ENCODE measurements around the gene STRN.

STRN gene

DNA sequence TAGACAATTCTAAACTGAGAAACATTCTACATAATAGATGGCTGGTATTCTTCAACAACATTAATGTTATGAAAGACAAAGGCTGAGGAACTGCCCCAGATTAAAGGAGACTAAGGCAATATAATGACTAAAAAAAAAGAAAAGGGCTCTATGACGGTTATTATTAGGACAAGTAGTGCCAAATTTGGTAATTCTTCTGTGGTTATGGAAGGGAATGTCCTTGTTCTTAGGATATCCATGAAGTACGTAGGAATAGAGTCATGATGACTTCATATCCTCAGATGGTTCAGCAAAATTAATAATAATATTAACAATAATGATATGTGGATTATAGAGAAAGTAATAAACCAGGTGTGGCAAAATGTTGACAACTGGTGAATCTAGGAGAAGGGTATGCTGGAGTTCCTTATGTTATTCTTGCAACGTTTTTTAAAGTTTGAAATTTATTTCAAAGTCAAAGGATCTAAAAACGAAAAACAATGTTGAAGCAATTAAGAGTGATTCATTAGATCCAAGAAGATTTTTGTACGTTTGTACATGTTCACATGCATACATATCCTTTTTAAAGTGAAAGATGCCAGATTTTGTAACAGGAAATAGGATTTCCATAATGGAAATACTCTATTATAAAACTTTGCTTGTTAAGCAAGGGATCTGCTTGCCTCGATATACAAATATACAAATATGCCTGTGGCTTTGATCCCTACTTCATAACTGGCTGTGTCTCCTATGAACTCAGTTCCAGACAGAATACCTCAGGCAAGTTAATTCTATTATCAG, 27.7 kb upstream of the STRN start:
- no peaks in the 10 kb centered on the region for H3K4me1 ChIP-seq (ENCODE audit: insufficient read depth, low read length, severe bottlenecking)
- H3K9ac ChIP-seq (ENCODE audit: low read length) = no peak overlapping the region
- no peak overlapping the region for H3K27ac ChIP-seq (ENCODE audit: low read depth, low read length, poor library complexity, severe bottlenecking)
- peaks cover 4% of the 10 kb centered on the region for H3K9me3 ChIP-seq (ENCODE audit: low read length)
- peaks cover 28% of the 10 kb centered on the region for H3K36me3 ChIP-seq (ENCODE audit: insufficient read depth, low read length)
- no peaks in the 10 kb centered on the region for H3K9me2 ChIP-seq (ENCODE audit: low read depth, low read length)
- TF ChIP-seq EZH2 (IDR thresholded peaks at IDR 0.05; ENCODE audit: borderline replicate concordance, low read length) (no peak), CTCF (IDR thresholded peaks at IDR 0.05; ENCODE audit: low read length) (no peak)
- H3K4me3 ChIP-seq (ENCODE audit: low read depth, low read length, poor library complexity, severe bottlenecking) = no peak overlapping the region
- H3F3A ChIP-seq (ENCODE audit: insufficient read depth, low read length) = no peaks in the 10 kb centered on the region
- H3K27me3 ChIP-seq (ENCODE audit: insufficient read depth, low read length) = no peaks in the 10 kb centered on the region
- H3K79me2 ChIP-seq (ENCODE audit: insufficient read depth, low read length) = no peaks in the 10 kb centered on the region
- H2AFZ ChIP-seq (ENCODE audit: low read length) = no peak overlapping the region
- H4K20me1 ChIP-seq (ENCODE audit: insufficient read depth, low read length) = no peaks in the 10 kb centered on the region
- no peak overlapping the region for H3K4me2 ChIP-seq (ENCODE audit: low read length)

DNA sequence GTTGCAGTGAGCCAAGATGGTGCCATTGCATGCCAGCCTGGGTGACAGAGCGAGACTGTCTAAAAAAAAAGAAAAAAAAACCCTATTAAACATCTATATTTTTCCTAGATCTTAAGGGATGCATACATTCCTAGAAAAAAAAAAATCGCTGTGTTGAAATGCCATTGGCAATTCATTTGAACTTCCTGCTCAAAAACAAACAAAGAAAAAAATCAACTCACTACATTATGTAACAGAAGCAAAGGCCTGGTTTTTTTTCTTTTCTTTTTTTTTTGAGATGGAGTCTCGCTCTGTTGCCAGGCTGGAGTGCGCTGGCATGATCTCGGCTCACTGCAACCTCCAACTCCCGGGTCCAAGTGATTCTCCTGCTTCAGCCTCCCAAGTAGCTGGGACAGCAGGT, 21.7 kb upstream of the STRN start:
- no peak overlapping the region for H3K4me2 ChIP-seq (ENCODE audit: low read length)

GRCh38 chr2:36982467-36982866, 16.1 kb upstream of the STRN start:
- Histone ChIP-seq H4K20me1 (ENCODE audit: insufficient read depth, low read length) (no peaks in the 10 kb centered on the region), H3K9me2 (ENCODE audit: low read depth, low read length) (no peaks in the 10 kb centered on the region), H2AFZ (ENCODE audit: low read length) (no peak overlapping the region), H3K27ac (ENCODE audit: low read depth, low read length, poor library complexity, severe bottlenecking) (no peak overlapping the region), H3K79me2 (ENCODE audit: insufficient read depth, low read length) (no peaks in the 10 kb centered on the region), H3K36me3 (ENCODE audit: insufficient read depth, low read length) (no peaks in the 10 kb centered on the region; the same call in 1 of the 2 replicates), H3K9ac (ENCODE audit: low read length) (no peak overlapping the region), H3K4me3 (ENCODE audit: low read depth, low read length, poor library complexity, severe bottlenecking) (no peak overlapping the region), H3K4me2 (ENCODE audit: low read length) (no peak overlapping the region), H3K9me3 (ENCODE audit: low read length) (no peaks in the 10 kb centered on the region), H3F3A (ENCODE audit: insufficient read depth, low read length) (no peaks in the 10 kb centered on the region; the same call in 1 of the 2 replicates), H3K27me3 (ENCODE audit: insufficient read depth, low read length) (no peaks in the 10 kb centered on the region), H3K4me1 (ENCODE audit: insufficient read depth, low read length, severe bottlenecking) (no peaks in the 10 kb centered on the region)
- TF ChIP-seq EZH2 (IDR thresholded peaks at IDR 0.05; ENCODE audit: borderline replicate concordance, low read length) (no peak), CTCF (IDR thresholded peaks at IDR 0.05; ENCODE audit: low read length) (no peak)

More for the DNA sequence above, 21.7 kb upstream of the STRN start:
- H4K20me1 ChIP-seq (ENCODE audit: insufficient read depth, low read length) = no peaks in the 10 kb centered on the region
- TF ChIP-seq CTCF (IDR thresholded peaks at IDR 0.05; ENCODE audit: low read length) (no peak), EZH2 (IDR thresholded peaks at IDR 0.05; ENCODE audit: borderline replicate concordance, low read length) (no peak)
- H3K27ac ChIP-seq (ENCODE audit: low read depth, low read length, poor library complexity, severe bottlenecking) = no peak overlapping the region
- H3F3A ChIP-seq (ENCODE audit: insufficient read depth, low read length) = no peaks in the 10 kb centered on the region
- H3K4me1 ChIP-seq (ENCODE audit: insufficient read depth, low read length, severe bottlenecking) = no peaks in the 10 kb centered on the region
- H3K9me3 ChIP-seq (ENCODE audit: low read length) = no peaks in the 10 kb centered on the region
- H3K36me3 ChIP-seq (ENCODE audit: insufficient read depth, low read length) = peaks cover 11% of the 10 kb centered on the region; the same call in 1 of the 2 replicates
- no peak overlapping the region for H3K4me3 ChIP-seq (ENCODE audit: low read depth, low read length, poor library complexity, severe bottlenecking)
- H3K9ac ChIP-seq (ENCODE audit: low read length) = no peak overlapping the region
- no peaks in the 10 kb centered on the region for H3K9me2 ChIP-seq (ENCODE audit: low read depth, low read length)
- H3K27me3 ChIP-seq (ENCODE audit: insufficient read depth, low read length) = no peaks in the 10 kb centered on the region
- no peak overlapping the region for H2AFZ ChIP-seq (ENCODE audit: low read length)
- no peaks in the 10 kb centered on the region for H3K79me2 ChIP-seq (ENCODE audit: insufficient read depth, low read length)
